Breast epithelium (tissue), 4 donors: ENCODE results near the gene ZNF587B. TPM values are rescaled to one million over a fixed set of nuclear protein-coding genes. Genes with fewer than 3 reads are reported as not detected.
A peak's percentile ranks its signal among the peaks of the same experiment; 100 is the strongest.
"Not testable (repeated sequence)": the region's sequence is repeated elsewhere in the genome, so short reads cannot be mapped to it uniquely, and the experiment has no call there.

ENCODE experiments used
- DNase-seq, 2 donors: peaks; one replicate each; pipeline ENCODE4 v3.0.0-alpha.2; 2019; ENCODE audit warnings: low spot score in 2 of 2
- H3K27ac ChIP-seq, 2 donors: fragments of 200-600 bp; sonication (generic) in 1 of 2; one replicate each; pipeline ENCODE4 v1.5.1; 2016 to 2019; ENCODE audit warnings: mild to moderate bottlenecking in 1 of 2
- H3K27me3 ChIP-seq, 2 donors: fragments of 200-600 bp; sonication (generic) in 1 of 2; one replicate each; pipeline versions ENCODE4 v1.5.1 to v1.6.0; 2017 to 2019; ENCODE audit warnings: control low read depth in 1 of 2, mild to moderate bottlenecking in 1 of 2
- H3K36me3 ChIP-seq: fragments of 200-600 bp; one replicate; pipeline ENCODE4 v1.5.1; 2019
- H3K4me1 ChIP-seq, 2 donors: fragments of 200-600 bp; sonication (generic); one replicate each; pipeline ENCODE4 v1.5.1; 2016 to 2019; ENCODE audit warnings: control low read depth in 1 of 2
- H3K4me3 ChIP-seq, 3 donors: fragments of 200-600 bp; sonication (generic); 1 replicate in 2 of 3; 2 replicates in 1 of 3; pipeline ENCODE4 v1.5.1; 2016 to 2019; ENCODE audit warnings: mild to moderate bottlenecking in 3 of 3, moderate library complexity in 2 of 3
- H3K9me3 ChIP-seq, 2 donors: fragments of 200-600 bp; sonication (generic) in 1 of 2; one replicate each; pipeline ENCODE4 v1.5.1; 2016 to 2019; ENCODE audit warnings: control low read depth in 1 of 2
- POLR2A ChIP-seq: fragments of 450-650 bp; IDR thresholded peaks from one replicate; pipeline ENCODE4 v1.6.1; 2016; ENCODE audit warnings: antibody characterized with exemption, mild to moderate bottlenecking, moderate library complexity
- POLR2AphosphoS5 ChIP-seq, 3 donors: sonication (generic); formaldehyde crosslinking; IDR thresholded peaks; one replicate each; pipeline ENCODE4 v1.6.1; 2017; ENCODE audit warnings: antibody characterized with exemption in 3 of 3
- intact Hi-C: fragments of 100-400 bp; cut with DNase I; formaldehyde crosslinking; loops from one replicate; pipeline ENCODE4 v1.15.1; 2023; ENCODE audit warnings: low total_unique reads
- total RNA-seq, 3 donors: library from RNA; depleted of rRNA; stranded (reverse); fragments of >200 nt; gene quantifications; one replicate each; pipeline ENCODE4 v1.1.0, GENCODE V29; 2016
- TF ChIP-seq, protein P1 (sequence below), 3 donors: fragments of 450-650 bp; IDR thresholded peaks; one replicate each; pipeline ENCODE4 v1.5.1; 2016 to 2017; ENCODE audit warnings: antibody characterized with exemption in 3 of 3, mild to moderate bottlenecking in 3 of 3, moderate library complexity in 3 of 3

The ZNF587B gene
- total RNA-seq, 3 donors from 2014 or later: 10.7 to 26.6 (median 25.2) TPM

DNA sequence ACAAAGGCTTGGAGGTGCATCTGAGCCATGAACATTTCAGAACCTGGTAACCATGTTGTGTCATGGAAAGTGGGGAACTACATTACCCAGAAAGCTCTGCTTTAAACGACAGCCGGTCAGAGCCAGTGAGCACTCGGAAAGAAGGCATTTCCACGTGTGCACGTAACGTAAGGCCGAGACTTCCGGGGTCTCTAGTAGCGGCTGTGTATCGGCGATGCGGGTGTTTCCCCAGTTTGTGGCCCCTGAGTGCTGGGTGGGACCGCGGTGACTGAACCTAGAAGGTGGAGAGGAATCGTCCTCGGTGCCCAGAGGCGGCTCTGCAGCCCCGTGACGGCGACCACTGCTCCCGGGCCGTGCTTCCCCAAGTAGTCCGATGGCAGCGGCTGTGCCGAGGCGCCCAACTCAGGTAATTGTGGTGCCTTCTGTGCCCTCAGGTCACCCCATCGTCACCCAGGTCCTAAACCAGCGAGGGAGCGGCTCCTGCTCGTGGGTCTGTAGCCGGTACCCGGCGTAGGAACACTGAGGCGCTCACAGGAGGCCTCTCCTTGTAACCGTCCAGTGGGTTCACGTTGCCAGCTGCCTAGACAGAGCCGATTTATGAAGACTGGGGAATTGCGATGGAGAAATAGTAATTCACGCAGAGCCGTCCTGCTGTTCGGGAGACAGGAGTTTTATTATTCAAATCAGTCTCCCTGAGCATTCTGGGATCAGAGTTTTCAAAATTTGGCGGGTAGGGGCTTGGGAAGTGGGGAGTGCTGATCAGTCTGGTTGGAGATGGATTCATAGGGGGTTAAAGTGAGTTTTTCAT is 19.8 kb downstream of the ZNF587B start, which contains the start of gene ZNF587:
TSS of gene ZNF587 (plus strand) at position 194 of the 808 bp plus-strand sequence. CDS start at position 374, 180 bp downstream.
- Histone ChIP-seq H3K9me3 (peaks cover 0 to 24% of the 10 kb centered on the region in 2 donors), H3K4me3 (peak within 1 kb of the TSS; percentile 60 to 85 (median 71)), H3K27ac (peak within 1 kb of the TSS; percentile 85 to 86)
- peak; percentile 50 to 57 for DNase-seq
- H3K36me3 ChIP-seq, H3K27me3 ChIP-seq, H3K4me1 ChIP-seq, intact Hi-C loops: not testable (repeated sequence)
- TF ChIP-seq POLR2AphosphoS5 (IDR thresholded peaks at IDR 0.05): peak in 2 of 3 donors; percentile 48 to 65

DNA sequence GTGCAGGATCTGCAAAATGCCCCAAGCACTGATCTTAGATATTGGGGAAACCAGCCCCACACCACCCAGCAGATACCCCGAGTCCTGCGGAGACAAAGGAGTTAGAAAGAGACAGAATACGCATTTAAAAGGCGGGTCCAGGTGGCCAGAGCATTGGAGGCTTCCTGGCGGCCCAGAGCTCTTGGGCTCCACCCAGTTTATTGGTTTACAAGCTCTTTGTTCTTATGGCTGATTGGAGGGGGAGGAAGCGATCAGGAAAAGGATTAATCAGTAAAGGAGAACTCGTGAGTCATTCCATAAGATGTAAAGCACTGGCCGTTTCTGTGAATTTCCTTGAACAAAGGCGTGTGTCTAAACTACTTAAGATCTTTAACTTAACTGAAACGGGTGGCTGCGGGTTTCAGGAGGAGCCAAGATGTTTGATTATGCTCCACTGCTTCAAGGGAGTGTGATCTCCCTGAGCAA is 20.5 kb downstream of the ZNF587B start:
- H3K27me3 ChIP-seq: no peaks in the 10 kb centered on the region
- H3K27ac ChIP-seq: peak overlapping the region; percentile 85 to 86
- intact Hi-C loops: no loop called here
- H3K4me3 ChIP-seq: peak overlapping the region; percentile 60 to 85 (median 71)
- H3K9me3 ChIP-seq: peaks cover 0 to 31% of the 10 kb centered on the region in 2 donors
- no peak for DNase-seq
- H3K4me1 ChIP-seq: peaks cover 6 to 7% of the 10 kb centered on the region in 2 donors
- no peak for TF ChIP-seq POLR2AphosphoS5 (IDR thresholded peaks at IDR 0.05)
- H3K36me3 ChIP-seq: no peaks in the 10 kb centered on the region

DNA sequence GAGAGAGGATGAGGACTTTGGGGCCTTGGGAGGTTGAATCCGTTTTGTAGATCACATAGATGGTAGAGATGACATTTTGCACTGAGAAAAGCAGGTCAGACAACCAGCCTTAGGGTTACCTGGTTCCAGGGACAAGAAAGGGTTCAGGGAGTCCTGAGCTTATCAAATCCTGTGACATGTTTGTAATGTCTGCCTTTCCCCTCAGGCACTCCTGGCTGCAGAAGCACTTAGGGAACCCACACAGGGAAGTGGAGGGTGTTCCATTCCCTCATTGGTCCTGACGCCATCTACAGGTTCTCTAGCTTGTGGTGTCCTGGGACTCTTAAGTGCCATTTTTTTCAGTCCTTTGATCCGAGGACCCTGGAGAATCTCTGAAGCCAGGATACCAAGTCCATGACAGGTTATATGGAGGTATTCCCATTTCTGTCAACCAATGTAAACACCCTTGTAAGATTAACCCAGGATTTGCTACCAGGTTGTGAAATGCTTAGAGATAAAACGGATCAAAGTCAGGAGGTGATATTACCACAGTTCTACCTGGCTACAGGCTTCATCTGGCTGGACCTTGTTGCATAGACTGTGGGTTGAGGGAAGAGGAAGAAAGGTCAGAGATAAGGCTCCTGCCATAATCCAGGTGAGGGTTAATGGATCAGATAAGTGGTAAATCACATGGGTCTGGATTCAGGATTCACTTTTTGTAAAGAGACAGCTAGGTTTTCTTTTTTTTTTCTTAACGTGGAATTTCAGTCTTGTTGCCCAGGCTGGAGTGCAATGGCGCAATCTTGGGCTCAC is 21.9 kb downstream of the ZNF587B start:
- H3K9me3 ChIP-seq: peaks cover 0 to 37% of the 10 kb centered on the region in 2 donors
- not testable (repeated sequence) for DNase-seq

DNA sequence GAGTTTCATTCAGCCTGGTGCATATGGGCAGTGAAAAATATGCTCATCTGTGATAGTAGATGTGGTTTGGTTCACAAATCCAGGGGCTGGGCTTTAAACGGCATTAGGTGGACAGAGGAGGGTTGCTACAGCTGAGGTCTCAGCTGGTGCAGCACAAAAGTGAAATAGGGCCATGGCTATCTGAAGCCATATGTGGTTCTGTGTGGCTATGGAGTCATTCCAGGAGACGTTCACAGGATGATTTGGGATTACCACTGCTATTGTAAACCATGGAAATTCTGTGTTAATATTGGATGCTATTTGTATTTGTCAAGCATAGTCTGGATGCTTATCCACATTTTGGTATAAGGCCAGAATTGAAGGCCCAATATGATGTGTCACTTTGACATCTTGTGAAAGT is 24.0 kb downstream of the ZNF587B start:
- H3K36me3 ChIP-seq, H3K4me1 ChIP-seq, H3K27me3 ChIP-seq, intact Hi-C loops, H3K27ac ChIP-seq, H3K4me3 ChIP-seq, DNase-seq: not testable (repeated sequence)
- peaks cover 9 to 47% of the 10 kb centered on the region in 2 donors for H3K9me3 ChIP-seq

More for the DNA sequence above, 21.9 kb downstream of the ZNF587B start:
- H3K4me1 ChIP-seq, H3K36me3 ChIP-seq, H3K27me3 ChIP-seq, intact Hi-C loops, H3K27ac ChIP-seq: not testable (repeated sequence)
- H3K4me3 ChIP-seq: peak overlapping the region in 1 of 3 donors; percentile 85

DNA sequence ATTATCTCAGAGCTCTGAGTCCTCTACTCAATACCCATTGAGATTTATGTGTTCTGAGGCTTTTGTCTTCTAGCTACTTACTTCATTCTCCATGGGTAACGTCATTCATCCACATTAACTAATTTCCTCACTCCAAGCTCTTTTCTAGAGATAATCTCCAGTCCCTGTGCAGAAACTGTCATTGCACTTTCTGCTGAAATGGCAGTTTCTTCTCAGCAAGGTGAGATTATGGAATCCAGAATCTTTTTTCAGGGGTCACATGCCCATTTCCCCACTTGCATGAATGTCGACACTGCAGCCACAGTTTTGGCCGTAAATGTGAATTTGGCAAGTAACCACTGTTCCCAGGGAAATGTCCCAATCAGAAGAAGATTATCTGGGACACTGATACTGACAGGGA is 32.3 kb downstream of the ZNF587B start:
- H3K4me3 ChIP-seq, H3K27me3 ChIP-seq, intact Hi-C loops, H3K27ac ChIP-seq, H3K4me1 ChIP-seq, H3K36me3 ChIP-seq, DNase-seq: not testable (repeated sequence)
- peaks cover 74% of the 10 kb centered on the region in 2 donors for H3K9me3 ChIP-seq

DNA sequence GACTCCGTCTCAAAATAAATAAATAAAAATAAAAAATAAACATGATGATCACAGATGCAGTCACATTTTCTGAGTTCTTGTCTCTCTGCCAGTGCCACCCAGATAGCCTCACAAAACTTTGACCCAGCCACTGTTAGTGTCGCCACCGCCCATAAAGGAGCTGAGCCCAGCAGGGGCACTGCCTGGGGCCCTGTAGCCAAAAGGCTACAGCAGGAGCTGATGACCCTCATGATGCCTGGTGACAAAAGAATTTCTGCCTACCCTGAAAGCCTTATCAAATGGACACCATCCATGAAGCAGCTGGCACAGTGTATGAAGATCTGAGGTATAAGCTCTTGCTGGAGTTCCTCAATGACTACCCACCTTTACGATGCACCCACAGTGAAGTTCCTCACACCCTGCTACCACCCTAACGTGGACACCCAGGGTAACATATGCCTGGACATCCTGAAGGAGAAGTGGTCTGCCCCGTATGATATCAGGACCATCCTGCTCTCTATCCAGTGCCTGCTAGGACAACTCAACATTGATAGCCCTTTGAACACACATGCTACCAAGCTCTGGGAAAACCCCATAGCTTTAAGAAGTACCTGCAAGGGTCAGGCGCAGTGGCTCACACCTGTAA is 37.9 kb downstream of the ZNF587B start:
- TF ChIP-seq POLR2AphosphoS5 (IDR thresholded peaks at IDR 0.05): no peak
- TF ChIP-seq, protein P1, sequence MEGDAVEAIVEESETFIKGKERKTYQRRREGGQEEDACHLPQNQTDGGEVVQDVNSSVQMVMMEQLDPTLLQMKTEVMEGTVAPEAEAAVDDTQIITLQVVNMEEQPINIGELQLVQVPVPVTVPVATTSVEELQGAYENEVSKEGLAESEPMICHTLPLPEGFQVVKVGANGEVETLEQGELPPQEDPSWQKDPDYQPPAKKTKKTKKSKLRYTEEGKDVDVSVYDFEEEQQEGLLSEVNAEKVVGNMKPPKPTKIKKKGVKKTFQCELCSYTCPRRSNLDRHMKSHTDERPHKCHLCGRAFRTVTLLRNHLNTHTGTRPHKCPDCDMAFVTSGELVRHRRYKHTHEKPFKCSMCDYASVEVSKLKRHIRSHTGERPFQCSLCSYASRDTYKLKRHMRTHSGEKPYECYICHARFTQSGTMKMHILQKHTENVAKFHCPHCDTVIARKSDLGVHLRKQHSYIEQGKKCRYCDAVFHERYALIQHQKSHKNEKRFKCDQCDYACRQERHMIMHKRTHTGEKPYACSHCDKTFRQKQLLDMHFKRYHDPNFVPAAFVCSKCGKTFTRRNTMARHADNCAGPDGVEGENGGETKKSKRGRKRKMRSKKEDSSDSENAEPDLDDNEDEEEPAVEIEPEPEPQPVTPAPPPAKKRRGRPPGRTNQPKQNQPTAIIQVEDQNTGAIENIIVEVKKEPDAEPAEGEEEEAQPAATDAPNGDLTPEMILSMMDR (IDR thresholded peaks at IDR 0.05): no peak
- TF ChIP-seq POLR2A: no peak
- no peaks in the 10 kb centered on the region for H3K4me1 ChIP-seq
- no peak for DNase-seq
- H3K36me3 ChIP-seq: no peaks in the 10 kb centered on the region
- H3K27ac ChIP-seq: no peak overlapping the region
- intact Hi-C loops: no loop called here
- H3K9me3 ChIP-seq: peaks cover 83 to 89% of the 10 kb centered on the region in 2 donors
- H3K4me3 ChIP-seq: no peak overlapping the region
- no peaks in the 10 kb centered on the region for H3K27me3 ChIP-seq

DNA sequence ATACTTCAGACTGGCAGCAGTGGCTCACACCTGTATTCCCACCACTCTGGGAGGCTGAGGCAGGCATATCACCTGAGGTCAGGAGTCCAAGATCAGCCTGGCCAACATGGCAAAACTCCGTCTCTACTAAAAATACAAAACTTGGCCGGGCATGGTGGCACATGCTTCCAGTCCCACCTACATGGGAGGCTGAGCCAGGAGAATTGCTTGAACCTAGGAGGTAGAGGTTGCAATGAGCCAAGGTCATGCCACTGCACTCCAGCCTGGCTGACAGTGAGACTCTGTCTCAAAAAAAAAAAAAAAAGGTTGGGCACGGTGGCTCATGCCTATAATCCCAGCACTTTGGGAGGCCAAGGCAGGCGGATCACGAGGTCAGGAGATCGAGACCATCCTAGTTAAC is 39.6 kb downstream of the ZNF587B start:
- intact Hi-C loops, DNase-seq, H3K4me3 ChIP-seq, H3K36me3 ChIP-seq, H3K27ac ChIP-seq, H3K4me1 ChIP-seq, H3K27me3 ChIP-seq: not testable (repeated sequence)
- peaks cover 87 to 93% of the 10 kb centered on the region in 2 donors for H3K9me3 ChIP-seq
